ELR (cell line): ENCODE measurements around the gene GALNT4.

ENCODE experiments used
- DNase-seq: peaks from one replicate; pipeline ENCODE4 v3.0.0-alpha.2; 2015; ENCODE audit warnings: low read depth

GALNT4 gene

GRCh38 chr12:89493670-89494302 lies 30.8 kb downstream of the GALNT4 start:
- DNase-seq, result no peak

- DNase-seq, result no peak
These were observed 31.7 kb downstream of the GALNT4 start for GRCh38 chr12:89492883-89493282.

GRCh38 chr12:89490922-89491321 lies 33.7 kb downstream of the GALNT4 start:
- no peak for DNase-seq

GRCh38 chr12:89486264-89486663 lies 38.3 kb downstream of the GALNT4 start:
- no peak for DNase-seq

GRCh38 chr12:89484470-89484869 lies 40.1 kb downstream of the GALNT4 start:
- no peak for DNase-seq

GRCh38 chr12:89481213-89481914 lies 43.2 kb downstream of the GALNT4 start:
- DNase-seq, result no peak

GRCh38 chr12:89479982-89480381 lies 44.6 kb downstream of the GALNT4 start:
- no peak for DNase-seq

- no peak for DNase-seq
These were observed 46.8 kb downstream of the GALNT4 start for GRCh38 chr12:89477633-89478279.

- no peak for DNase-seq
These were observed 47.5 kb downstream of the GALNT4 start for GRCh38 chr12:89476904-89477595.

- DNase-seq, result no peak
These were observed 48.4 kb downstream of the GALNT4 start for GRCh38 chr12:89476232-89476631.

- peak; percentile 76 for DNase-seq
These were observed 49.2 kb downstream of the GALNT4 start for GRCh38 chr12:89475203-89475990.

- peak; percentile 34 for DNase-seq
These were observed 50.0 kb downstream of the GALNT4 start for GRCh38 chr12:89474615-89475014.
